Neuronal stem cell (in vitro differentiated cells): Measurements from ENCODE around the gene NEGR1.

ENCODE experiments used
- DNase-seq: peaks from one replicate; pipeline ENCODE4 v3.0.0-alpha.2; 2013; ENCODE audit warnings: low spot score
- H2AFZ ChIP-seq: one replicate; pipeline ENCODE4 v1.6.1; 2013; ENCODE audit warnings: mild to moderate bottlenecking, low read length, inconsistent platforms
- H2AK5ac ChIP-seq: 2 replicates; pipeline ENCODE4 v1.6.1; 2013; ENCODE audit warnings: low read depth, mild to moderate bottlenecking, inconsistent platforms, low read length, moderate library complexity, mixed read lengths
- H2BK120ac ChIP-seq: 2 replicates; pipeline ENCODE4 v1.6.1; 2013; ENCODE audit warnings: low read depth, mild to moderate bottlenecking, inconsistent platforms, low read length, moderate library complexity, mixed read lengths
- H2BK12ac ChIP-seq: one replicate; pipeline ENCODE4 v1.6.1; 2013; ENCODE audit warnings: low read length, inconsistent platforms
- H2BK15ac ChIP-seq: 2 replicates; pipeline ENCODE4 v1.6.1; 2013; ENCODE audit warnings: mild to moderate bottlenecking, low read length, inconsistent platforms, mixed read lengths
- H2BK5ac ChIP-seq: one replicate; pipeline ENCODE4 v1.6.1; 2013; ENCODE audit warnings: inconsistent platforms, mild to moderate bottlenecking, low read length, moderate library complexity
- H3K14ac ChIP-seq: one replicate; pipeline ENCODE4 v1.6.1; 2013; ENCODE audit warnings: low read length, inconsistent platforms
- H3K18ac ChIP-seq: 2 replicates; pipeline ENCODE4 v1.6.1; 2013; ENCODE audit warnings: low read length, inconsistent platforms
- H3K23ac ChIP-seq: 2 replicates; pipeline ENCODE4 v1.6.1; 2013; ENCODE audit warnings: low read depth, mild to moderate bottlenecking, mixed read lengths, low read length, inconsistent platforms; ENCODE audit not compliant: poor library complexity
- H3K27ac ChIP-seq: replicated peaks from 3 replicates; pipeline ENCODE4 v1.5.1; 2013; ENCODE audit warnings: low read length, inconsistent platforms
- H3K27me3 ChIP-seq, 3 experiments: 2 replicates each; pipeline ENCODE4 v1.6.1; 2013; ENCODE audit warnings: low read length in 3 of 3, mild to moderate bottlenecking in 2 of 3, inconsistent platforms in 1 of 3, low read depth in 1 of 3, mixed read lengths in 1 of 3, moderate library complexity in 1 of 3; ENCODE audit not compliant: control insufficient read depth in 3 of 3, insufficient read depth in 3 of 3
- H3K36me3 ChIP-seq, 2 donors: replicated peaks in 1 of 2; 2 replicates each; pipeline ENCODE4 v1.6.1; 2013; ENCODE audit warnings: low read length in 2 of 2; ENCODE audit not compliant: control insufficient read depth in 2 of 2, insufficient read depth in 2 of 2
- H3K4ac ChIP-seq: 2 replicates; pipeline ENCODE4 v1.6.1; 2013; ENCODE audit warnings: inconsistent platforms, mild to moderate bottlenecking, low read length, moderate library complexity
- H3K4me1 ChIP-seq, 2 donors: 1 replicate in 1 of 2; 2 replicates in 1 of 2; pipeline ENCODE4 v1.6.1; 2013; ENCODE audit warnings: low read length in 2 of 2, low read depth in 1 of 2; ENCODE audit not compliant: control insufficient read depth in 2 of 2, insufficient read depth in 1 of 2
- H3K4me2 ChIP-seq: one replicate; pipeline ENCODE4 v1.6.1; 2013; ENCODE audit warnings: mild to moderate bottlenecking, low read length, inconsistent platforms; ENCODE audit not compliant: insufficient read depth, poor library complexity, severe bottlenecking
- H3K4me3 ChIP-seq, 2 donors: 2 replicates each; pipeline ENCODE4 v1.5.1; 2013; ENCODE audit warnings: low read length in 2 of 2, mild to moderate bottlenecking in 2 of 2, inconsistent platforms in 1 of 2, moderate library complexity in 1 of 2
- H3K79me1 ChIP-seq: one replicate; pipeline ENCODE4 v1.6.1; 2013; ENCODE audit warnings: low read depth, mild to moderate bottlenecking, inconsistent platforms, low read length, moderate library complexity
- H3K9ac ChIP-seq: one replicate; pipeline ENCODE4 v1.6.1; 2013; ENCODE audit warnings: mild to moderate bottlenecking, low read depth, low read length, inconsistent platforms; ENCODE audit not compliant: poor library complexity
- H3K9me3 ChIP-seq, 2 donors: replicated peaks in 1 of 2; 2 replicates each; pipeline versions ENCODE3 to v1.6.1; 2013; ENCODE audit warnings: low read length in 2 of 2, mild to moderate bottlenecking in 2 of 2, inconsistent platforms in 1 of 2, low read depth in 1 of 2, mixed read lengths in 1 of 2, moderate library complexity in 1 of 2; ENCODE audit not compliant: control insufficient read depth in 2 of 2, insufficient read depth in 1 of 2
- H4K8ac ChIP-seq: one replicate; pipeline ENCODE4 v1.6.1; 2013; ENCODE audit warnings: low read depth, mild to moderate bottlenecking, inconsistent platforms, low read length, moderate library complexity
- H4K91ac ChIP-seq: one replicate; pipeline ENCODE4 v1.6.1; 2013; ENCODE audit warnings: low read length, low read depth, mild to moderate bottlenecking, inconsistent platforms; ENCODE audit not compliant: poor library complexity
- WGBS, 2 donors: extraction: QIAGEN DNeasy Blood & Tissue Kit; methylation state at CpG; one replicate each; pipeline ENCODE4 v1.1.7; 2013; ENCODE audit warnings: missing lambda C conversion rate in 2 of 2, mixed read lengths in 1 of 2; ENCODE audit not compliant: insufficient read length in 2 of 2, insufficient replicate concordance in 1 of 2; ENCODE audit errors: extremely low coverage in 2 of 2; 5-methylcytosine and 5-hydroxymethylcytosine counted together

NEGR1 gene

GRCh38 chr1:72278461-72278860 is 3.9 kb downstream of the NEGR1 start:
- no peak overlapping the region for H2BK12ac ChIP-seq
- no peaks in the 10 kb centered on the region for H3K79me1 ChIP-seq
- no peaks in the 10 kb centered on the region for H3K27me3 ChIP-seq
- no peaks in the 10 kb centered on the region for H3K36me3 ChIP-seq
- no peak overlapping the region for H2BK5ac ChIP-seq
- H3K4me2 ChIP-seq: no peak overlapping the region
- no peak overlapping the region for H3K4me3 ChIP-seq
- no peaks in the 10 kb centered on the region for H3K9me3 ChIP-seq
- H3K18ac ChIP-seq: no peak overlapping the region
- no peak overlapping the region for H3K14ac ChIP-seq
- H3K23ac ChIP-seq: no peak overlapping the region
- no peak overlapping the region for H3K9ac ChIP-seq
- H2AK5ac ChIP-seq: no peak overlapping the region
- H3K27ac ChIP-seq: no peak overlapping the region
- H4K8ac ChIP-seq: no peak overlapping the region
- H3K4me1 ChIP-seq: peaks cover 0 to 2% of the 10 kb centered on the region in 2 donors
- H2AFZ ChIP-seq: no peak overlapping the region
- no peak overlapping the region for H4K91ac ChIP-seq
- DNase-seq: no peak
- no peak overlapping the region for H2BK15ac ChIP-seq
- H2BK120ac ChIP-seq: no peak overlapping the region
- H3K4ac ChIP-seq: no peak overlapping the region

GRCh38 chr1:72271555-72272085 is 10.7 kb downstream of the NEGR1 start:
- Histone ChIP-seq H4K8ac (no peak overlapping the region), H2BK15ac (no peak overlapping the region), H2AK5ac (no peak overlapping the region), H3K36me3 (no peaks in the 10 kb centered on the region), H2BK120ac (no peak overlapping the region), H3K79me1 (no peaks in the 10 kb centered on the region), H2BK5ac (no peak overlapping the region), H2BK12ac (no peak overlapping the region), H3K18ac (no peak overlapping the region), H2AFZ (no peak overlapping the region), H3K14ac (no peak overlapping the region), H3K4me1 (no peaks in the 10 kb centered on the region), H3K27ac (no peak overlapping the region), H3K9ac (no peak overlapping the region), H3K4me3 (no peak overlapping the region), H3K4ac (no peak overlapping the region), H3K23ac (no peak overlapping the region), H4K91ac (no peak overlapping the region), H3K4me2 (no peak overlapping the region), H3K27me3 (no peaks in the 10 kb centered on the region), H3K9me3 (no peaks in the 10 kb centered on the region)
- DNase-seq: no peak
- WGBS, 2 donors: no CpG with 5 or more reads among the region's 6 CpGs

- no peak overlapping the region for H2BK15ac ChIP-seq
- no peak overlapping the region for H4K91ac ChIP-seq
- H2AFZ ChIP-seq: no peak overlapping the region
- no peak for DNase-seq
- no peak overlapping the region for H4K8ac ChIP-seq
- no peaks in the 10 kb centered on the region for H3K4me1 ChIP-seq
- H3K36me3 ChIP-seq: no peaks in the 10 kb centered on the region
- H2AK5ac ChIP-seq: no peak overlapping the region
- H3K9ac ChIP-seq: no peak overlapping the region
- no peak overlapping the region for H3K18ac ChIP-seq
- no peak overlapping the region for H3K14ac ChIP-seq
- H3K23ac ChIP-seq: no peak overlapping the region
- no peak overlapping the region for H3K4me3 ChIP-seq
- no peak overlapping the region for H2BK5ac ChIP-seq
- H3K27ac ChIP-seq: no peak overlapping the region
- H3K79me1 ChIP-seq: no peaks in the 10 kb centered on the region
- H2BK120ac ChIP-seq: no peak overlapping the region
- no CpG with 5 or more reads among the region's 2 CpGs for WGBS, 2 donors
- no peaks in the 10 kb centered on the region for H3K9me3 ChIP-seq
- H3K27me3 ChIP-seq: no peaks in the 10 kb centered on the region
- no peak overlapping the region for H3K4me2 ChIP-seq
- H3K4ac ChIP-seq: no peak overlapping the region
- H2BK12ac ChIP-seq: no peak overlapping the region
These were observed 19.6 kb downstream of the NEGR1 start for GRCh38 chr1:72262735-72263134.

GRCh38 chr1:72253132-72253531 is 29.2 kb downstream of the NEGR1 start:
- no peak overlapping the region for H4K8ac ChIP-seq
- no peak overlapping the region for H3K23ac ChIP-seq
- no peak overlapping the region for H2BK5ac ChIP-seq
- H3K9me3 ChIP-seq: no peaks in the 10 kb centered on the region
- no peaks in the 10 kb centered on the region for H3K36me3 ChIP-seq
- no peak overlapping the region for H3K4ac ChIP-seq
- no peak overlapping the region for H3K9ac ChIP-seq
- H3K4me3 ChIP-seq: no peak overlapping the region
- H3K79me1 ChIP-seq: no peaks in the 10 kb centered on the region
- no peak overlapping the region for H3K27ac ChIP-seq
- H2AK5ac ChIP-seq: no peak overlapping the region
- no peak overlapping the region for H4K91ac ChIP-seq
- H2BK15ac ChIP-seq: no peak overlapping the region
- H3K4me2 ChIP-seq: no peak overlapping the region
- DNase-seq: no peak
- no peak overlapping the region for H3K14ac ChIP-seq
- H3K27me3 ChIP-seq: no peaks in the 10 kb centered on the region
- H2BK120ac ChIP-seq: no peak overlapping the region
- no peak overlapping the region for H3K18ac ChIP-seq
- H3K4me1 ChIP-seq: no peaks in the 10 kb centered on the region
- H2BK12ac ChIP-seq: no peak overlapping the region
- H2AFZ ChIP-seq: no peak overlapping the region
